Fibroblast of skin of back (primary cell): ENCODE measurements around the gene DISP3.
A peak's percentile ranks its signal among the peaks of the same experiment; 100 is the strongest.

Source experiments
- DNase-seq: peaks from one replicate; pipeline ENCODE4 v3.0.0-alpha.2; 2013

Gene DISP3

GRCh38 chr1:11550664-11551283, 71.8 kb downstream of the DISP3 start:
- DNase-seq, result peak; percentile 76

GRCh38 chr1:11558276-11558675, 79.3 kb downstream of the DISP3 start:
- no peak for DNase-seq

- no peak for DNase-seq
These were observed 80.1 kb downstream of the DISP3 start for GRCh38 chr1:11558871-11559590.

GRCh38 chr1:11559591-11559970, 80.6 kb downstream of the DISP3 start:
- DNase-seq, result no peak

- DNase-seq, result no peak
These were observed 81.1 kb downstream of the DISP3 start for GRCh38 chr1:11560061-11560460.

- no peak for DNase-seq
These were observed 82.8 kb downstream of the DISP3 start for GRCh38 chr1:11561740-11562139.

- DNase-seq, result no peak
These were observed 83.7 kb downstream of the DISP3 start for GRCh38 chr1:11562664-11563063.

- DNase-seq, result no peak
These were observed 84.7 kb downstream of the DISP3 start for GRCh38 chr1:11563560-11564069.

GRCh38 chr1:11564237-11564636, 85.3 kb downstream of the DISP3 start:
- no peak for DNase-seq

- no peak for DNase-seq
These were observed 87.3 kb downstream of the DISP3 start for GRCh38 chr1:11566042-11566850.

- DNase-seq, result no peak
These were observed 88.5 kb downstream of the DISP3 start for GRCh38 chr1:11567244-11568065.

GRCh38 chr1:11568687-11569086, 89.7 kb downstream of the DISP3 start:
- peak; percentile 5 for DNase-seq

GRCh38 chr1:11569551-11569950, 90.6 kb downstream of the DISP3 start:
- no peak for DNase-seq

GRCh38 chr1:11569954-11570353, 91.0 kb downstream of the DISP3 start:
- no peak for DNase-seq

- no peak for DNase-seq
These were observed 91.9 kb downstream of the DISP3 start for GRCh38 chr1:11570821-11571380.

GRCh38 chr1:11571906-11572616, 93.1 kb downstream of the DISP3 start:
- no peak for DNase-seq

GRCh38 chr1:11573116-11573692, 94.2 kb downstream of the DISP3 start:
- DNase-seq, result no peak

- DNase-seq, result no peak
These were observed 96.6 kb downstream of the DISP3 start for GRCh38 chr1:11575553-11575952.

- no peak for DNase-seq
These were observed 97.3 kb downstream of the DISP3 start for GRCh38 chr1:11576109-11576875.

GRCh38 chr1:11578004-11578403, 99.0 kb downstream of the DISP3 start:
- no peak for DNase-seq
